ENCODE results near the gene MSL1.
"Not testable (repeated sequence)": the region's sequence is repeated elsewhere in the genome, so short reads cannot be mapped to it uniquely, and the experiment has no call there.

MSL1 gene

GRCh38 chr17:40143166-40143565, 21.4 kb downstream of the MSL1 start:
- ChIA-PET CTCF (interaction anchor here (0.7 to 2.0 kb wide), 3 partner anchors 30 to 67 kb away, joined by 3 to 7 read pairs (median 5); no protein-coding TSS in a partner anchor), POLR2A (interaction anchor here (0.7 to 1.4 kb wide), 2 partner anchors 26 to 45 kb away, joined by 3 read pairs; no protein-coding TSS in a partner anchor)
- H3K36me3 ChIP-seq (ENCODE audit: control insufficient read depth in 2 of 2, insufficient read depth in 1 of 2, low read length in 2 of 2), result peaks cover 56 to 67% of the 10 kb centered on the region in 2 experiments
- not testable (repeated sequence) for H3K9me3 ChIP-seq (ENCODE audit: control insufficient read depth, insufficient read depth, low read depth, low read length); H3K4me1 ChIP-seq (ENCODE audit: control insufficient read depth, insufficient read depth, low read length); H3K4me3 ChIP-seq (ENCODE audit: low read depth, low read length); H3K27ac ChIP-seq (ENCODE audit: extremely low read depth, low read depth, low read length)
- peak; percentile 60; the same call in 1 of the 2 replicates for TF ChIP-seq ZNF121 (tag by site-specific recombination; IDR thresholded peaks at IDR 0.05)

- Histone ChIP-seq H3K27ac (ENCODE audit: extremely low read depth, low read depth, low read length) (no peak overlapping the region), H3K9me3 (ENCODE audit: control insufficient read depth, insufficient read depth, low read depth, low read length) (no peaks in the 10 kb centered on the region), H3K36me3 (ENCODE audit: control insufficient read depth in 2 of 2, insufficient read depth in 1 of 2, low read length in 2 of 2) (peaks cover 78 to 86% of the 10 kb centered on the region in 2 experiments), H3K4me1 (ENCODE audit: control insufficient read depth, insufficient read depth, low read length) (peaks cover 6% of the 10 kb centered on the region; the same call in 1 of the 2 replicates), H3K4me3 (ENCODE audit: low read depth, low read length) (no peak overlapping the region)
- ChIA-PET POLR2A (interaction anchor here (0.6 kb wide), 2 partner anchors 80 to 106 kb away, joined by 3 read pairs; no protein-coding TSS in a partner anchor), CTCF (interaction anchor here (0.6 to 1.0 kb wide), 3 partner anchors 15 to 142 kb away, joined by 3 read pairs; partner anchors contain the start of gene CDC6)
- TF ChIP-seq ZNF121 (tag by site-specific recombination; IDR thresholded peaks at IDR 0.05) (peak; percentile 65; the same call in 1 of the 2 replicates), ZNF248 (tag by site-specific recombination; IDR thresholded peaks at IDR 0.05) (no peak)
Measured at GRCh38 chr17:40145476-40145875, 23.7 kb downstream of the MSL1 start.

- CTCF ChIA-PET, result interaction anchor here (1.4 to 4.2 kb wide), 3 partner anchors 10 to 36 kb away, joined by 3 to 22 read pairs (median 19); no protein-coding TSS in a partner anchor
- POLR2A ChIA-PET, result interaction anchor here (0.6 to 1.0 kb wide), 4 partner anchors 8 to 221 kb away, joined by 3 to 9 read pairs (median 4); partner anchors contain the start of genes CASC3 and ORMDL3
- Histone ChIP-seq H3K4me1 (ENCODE audit: control insufficient read depth, insufficient read depth, low read length) (no peaks in the 10 kb centered on the region), H3K27ac (ENCODE audit: extremely low read depth, low read depth, low read length) (no peak overlapping the region), H3K9me3 (ENCODE audit: control insufficient read depth, insufficient read depth, low read depth, low read length) (no peaks in the 10 kb centered on the region), H3K36me3 (ENCODE audit: control insufficient read depth in 2 of 2, insufficient read depth in 1 of 2, low read length in 2 of 2) (peaks cover 87% of the 10 kb centered on the region in 2 experiments), H3K4me3 (ENCODE audit: low read depth, low read length) (no peak overlapping the region)
- TF ChIP-seq SCRT2 (tag by site-specific recombination; IDR thresholded peaks at IDR 0.05) (peak; percentile 82), ZNF133 (tag by site-specific recombination; IDR thresholded peaks at IDR 0.05) (no peak), MEIS1 (CRISPR knock-in tag; IDR thresholded peaks at IDR 0.05; ENCODE audit: borderline replicate concordance) (no peak), ZSCAN23 (tag by site-specific recombination; IDR thresholded peaks at IDR 0.05) (no peak), ZNF23 (tag by site-specific recombination; IDR thresholded peaks at IDR 0.05; ENCODE audit: borderline replicate concordance) (no peak), SCRT1 (tag by site-specific recombination; IDR thresholded peaks at IDR 0.05; ENCODE audit: borderline replicate concordance) (peak; percentile 57; the same call in 1 of the 2 replicates), PRDM1 (tag by site-specific recombination; IDR thresholded peaks at IDR 0.05) (peak; percentile 63; the same call in 1 of the 2 replicates), ZFHX2 (tag by site-specific recombination; conservative IDR thresholded peaks at IDR 0.05) (no peak), ZNF837 (tag by site-specific recombination; IDR thresholded peaks at IDR 0.05) (no peak), ZNF354C (tag by site-specific recombination; IDR thresholded peaks at IDR 0.05; ENCODE audit: borderline replicate concordance, low read depth) (no peak), ZBTB7A (tag by site-specific recombination; IDR thresholded peaks at IDR 0.05; ENCODE audit: low read depth) (no peak), ZBTB10 (tag by site-specific recombination; IDR thresholded peaks at IDR 0.05) (no peak), ZNF76 (tag by site-specific recombination; IDR thresholded peaks at IDR 0.05; ENCODE audit: borderline replicate concordance, low read depth) (no peak)
Measured at GRCh38 chr17:40148527-40148926, 26.8 kb downstream of the MSL1 start.

GRCh38 chr17:40150276-40150675, 28.5 kb downstream of the MSL1 start:
- H3K4me3 ChIP-seq (ENCODE audit: low read depth, low read length), result no peak overlapping the region
- no peaks in the 10 kb centered on the region for H3K9me3 ChIP-seq (ENCODE audit: control insufficient read depth, insufficient read depth, low read depth, low read length)
- CTCF ChIA-PET, result interaction anchor here (0.7 to 4.2 kb wide), 4 partner anchors 18 to 150 kb away, joined by 3 to 22 read pairs (median 9); no protein-coding TSS in a partner anchor
- H3K4me1 ChIP-seq (ENCODE audit: control insufficient read depth, insufficient read depth, low read length), result no peaks in the 10 kb centered on the region
- H3K27ac ChIP-seq (ENCODE audit: extremely low read depth, low read depth, low read length), result no peak overlapping the region
- POLR2A ChIA-PET, result interaction anchor here (0.6 to 0.9 kb wide), 3 partner anchors 21 to 81 kb away, joined by 3 to 6 read pairs (median 4); no protein-coding TSS in a partner anchor
- peaks cover 86 to 93% of the 10 kb centered on the region in 2 experiments for H3K36me3 ChIP-seq (ENCODE audit: control insufficient read depth in 2 of 2, insufficient read depth in 1 of 2, low read length in 2 of 2)
- TF ChIP-seq PRDM1 (tag by site-specific recombination; IDR thresholded peaks at IDR 0.05), result peak; percentile 86
- TF ChIP-seq PRDM10 (tag by site-specific recombination; IDR thresholded peaks at IDR 0.05), result peak; percentile 82
- no peak for TF ChIP-seq ZNF335 (tag by site-specific recombination; conservative IDR thresholded peaks at IDR 0.05)
- TF ChIP-seq ZNF530 (tag by site-specific recombination; IDR thresholded peaks at IDR 0.05; ENCODE audit: low read depth), result no peak
- 0 out of 2 replicates have a peak, but pooled peaks have one; percentile 54 for TF ChIP-seq ZSCAN4 (tag by site-specific recombination; IDR thresholded peaks at IDR 0.05)

Measured in HEK293 (cell line).